ENCODE measurements around the gene DUSP9.
"Not testable (repeated sequence)": the region's sequence is repeated elsewhere in the genome, so short reads cannot be mapped to it uniquely, and the experiment has no call there.

The DUSP9 gene

DNA sequence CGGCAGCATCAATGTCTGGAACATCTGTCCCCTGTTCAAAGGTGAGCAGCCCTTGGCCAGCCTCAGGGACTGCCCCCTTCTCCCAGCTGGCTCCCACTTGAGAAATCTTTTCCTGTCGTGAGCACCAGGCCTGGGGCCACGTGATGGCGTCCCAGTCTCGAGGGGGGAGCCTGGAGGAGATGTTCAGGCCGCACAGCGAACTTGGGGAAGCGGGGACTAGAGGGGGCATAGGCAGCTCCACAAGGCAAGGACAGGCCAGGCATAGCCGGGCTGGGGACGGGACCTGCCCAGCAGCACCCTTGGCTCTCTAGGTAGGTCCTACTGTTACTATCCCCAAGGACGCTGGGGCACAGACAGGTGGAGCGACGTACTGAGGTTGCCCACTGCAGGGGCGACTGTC is 43.5 kb downstream of the DUSP9 start:
- DNase-seq (ENCODE audit: low read depth): no peak
- no peak overlapping the region for H3K4me3 ChIP-seq (ENCODE audit: low read depth, low read length)
- TF ChIP-seq POLR2A (IDR thresholded peaks at IDR 0.05; ENCODE audit: extremely low read depth, insufficient read length) (no peak), MYC (IDR thresholded peaks at IDR 0.05; ENCODE audit: low read depth, low read length) (no peak)
- TF ChIP-seq, protein P1, sequence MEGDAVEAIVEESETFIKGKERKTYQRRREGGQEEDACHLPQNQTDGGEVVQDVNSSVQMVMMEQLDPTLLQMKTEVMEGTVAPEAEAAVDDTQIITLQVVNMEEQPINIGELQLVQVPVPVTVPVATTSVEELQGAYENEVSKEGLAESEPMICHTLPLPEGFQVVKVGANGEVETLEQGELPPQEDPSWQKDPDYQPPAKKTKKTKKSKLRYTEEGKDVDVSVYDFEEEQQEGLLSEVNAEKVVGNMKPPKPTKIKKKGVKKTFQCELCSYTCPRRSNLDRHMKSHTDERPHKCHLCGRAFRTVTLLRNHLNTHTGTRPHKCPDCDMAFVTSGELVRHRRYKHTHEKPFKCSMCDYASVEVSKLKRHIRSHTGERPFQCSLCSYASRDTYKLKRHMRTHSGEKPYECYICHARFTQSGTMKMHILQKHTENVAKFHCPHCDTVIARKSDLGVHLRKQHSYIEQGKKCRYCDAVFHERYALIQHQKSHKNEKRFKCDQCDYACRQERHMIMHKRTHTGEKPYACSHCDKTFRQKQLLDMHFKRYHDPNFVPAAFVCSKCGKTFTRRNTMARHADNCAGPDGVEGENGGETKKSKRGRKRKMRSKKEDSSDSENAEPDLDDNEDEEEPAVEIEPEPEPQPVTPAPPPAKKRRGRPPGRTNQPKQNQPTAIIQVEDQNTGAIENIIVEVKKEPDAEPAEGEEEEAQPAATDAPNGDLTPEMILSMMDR (IDR thresholded peaks at IDR 0.05; ENCODE audit: low read depth, low read length): no peak
- TF ChIP-seq, protein P2, sequence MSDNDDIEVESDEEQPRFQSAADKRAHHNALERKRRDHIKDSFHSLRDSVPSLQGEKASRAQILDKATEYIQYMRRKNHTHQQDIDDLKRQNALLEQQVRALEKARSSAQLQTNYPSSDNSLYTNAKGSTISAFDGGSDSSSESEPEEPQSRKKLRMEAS (IDR thresholded peaks at IDR 0.05; ENCODE audit: low read depth, low read length): no peak

DNA sequence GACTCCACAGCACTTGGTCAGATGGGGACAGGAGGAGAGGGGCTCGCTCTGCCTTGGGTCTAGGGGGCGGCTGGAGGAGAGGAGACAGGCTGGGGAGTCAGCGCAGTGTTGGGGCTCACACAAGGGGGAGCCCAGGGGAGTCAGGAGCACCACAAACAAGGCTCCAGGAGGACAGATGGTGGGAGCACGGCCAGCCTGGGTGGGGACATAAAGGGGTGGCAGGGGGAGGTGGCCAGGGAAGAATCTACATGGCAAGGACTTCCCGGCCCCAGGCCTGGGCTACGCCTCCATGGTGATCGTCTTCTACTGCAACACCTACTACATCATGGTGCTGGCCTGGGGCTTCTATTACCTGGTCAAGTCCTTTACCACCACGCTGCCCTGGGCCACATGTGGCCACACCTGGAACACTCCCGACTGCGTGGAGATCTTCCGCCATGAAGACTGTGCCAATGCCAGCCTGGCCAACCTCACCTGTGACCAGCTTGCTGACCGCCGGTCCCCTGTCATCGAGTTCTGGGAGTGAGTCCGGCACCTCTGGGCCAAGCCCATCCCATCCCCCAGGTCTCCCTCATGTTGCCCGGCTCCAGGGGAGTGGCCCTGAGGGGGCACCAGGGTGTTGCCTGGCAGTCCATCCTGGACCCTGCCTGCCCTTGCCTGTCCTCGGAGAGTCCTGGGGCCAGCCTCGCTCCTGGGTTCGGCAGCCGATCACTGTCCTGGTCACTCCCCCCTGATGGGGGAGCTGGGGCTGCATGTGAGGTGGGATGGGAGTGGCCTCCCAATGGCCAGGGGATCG is 44.2 kb downstream of the DUSP9 start:
- not testable (repeated sequence) for DNase-seq (ENCODE audit: low read depth); H3K4me3 ChIP-seq (ENCODE audit: low read depth, low read length)

DNA sequence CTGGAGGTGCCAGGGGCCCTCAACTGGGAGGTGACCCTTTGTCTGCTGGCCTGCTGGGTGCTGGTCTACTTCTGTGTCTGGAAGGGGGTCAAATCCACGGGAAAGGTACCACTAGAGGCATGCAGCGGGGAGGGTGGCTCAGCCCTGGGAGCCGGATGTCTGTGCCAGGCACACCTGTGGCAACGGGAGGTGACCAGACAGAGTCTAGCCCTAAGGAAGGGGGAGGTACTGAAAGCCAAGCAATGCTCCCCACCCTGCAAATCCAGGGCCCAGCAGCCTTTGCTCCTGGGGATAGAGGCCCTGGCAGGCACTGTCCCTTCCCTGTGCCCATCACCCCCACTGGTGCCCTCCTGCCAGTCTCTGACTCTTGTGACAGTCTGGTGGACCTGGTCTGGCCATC is 45.0 kb downstream of the DUSP9 start:
- TF ChIP-seq MYC (IDR thresholded peaks at IDR 0.05; ENCODE audit: low read depth, low read length): no peak
- no peak overlapping the region for H3K4me3 ChIP-seq (ENCODE audit: low read depth, low read length)
- no peak for DNase-seq (ENCODE audit: low read depth)

DNA sequence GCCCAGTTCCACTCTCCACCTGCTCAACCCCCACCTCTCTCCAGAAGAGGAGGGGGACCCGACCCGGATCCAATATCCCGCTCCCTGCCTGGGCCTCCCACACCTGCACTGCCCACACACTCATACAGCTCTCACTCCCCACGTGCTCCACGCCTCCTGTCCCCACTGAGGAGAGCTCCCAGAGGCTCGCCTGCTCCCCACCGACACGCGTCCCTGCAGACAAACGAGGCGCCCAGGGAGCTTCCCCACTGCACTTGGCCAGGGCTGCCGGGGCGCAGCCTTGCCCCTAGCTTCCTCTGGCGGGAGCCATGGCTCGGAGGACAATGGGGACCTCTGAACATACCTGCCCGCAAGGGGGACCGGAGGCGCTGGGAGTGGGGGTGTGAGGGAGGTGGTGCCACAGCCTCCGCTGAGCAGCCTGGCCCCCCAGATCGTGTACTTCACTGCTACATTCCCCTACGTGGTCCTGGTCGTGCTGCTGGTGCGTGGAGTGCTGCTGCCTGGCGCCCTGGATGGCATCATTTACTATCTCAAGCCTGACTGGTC is 45.7 kb downstream of the DUSP9 start:
- TF ChIP-seq MYC (IDR thresholded peaks at IDR 0.05; ENCODE audit: low read depth, low read length): no peak

DNA sequence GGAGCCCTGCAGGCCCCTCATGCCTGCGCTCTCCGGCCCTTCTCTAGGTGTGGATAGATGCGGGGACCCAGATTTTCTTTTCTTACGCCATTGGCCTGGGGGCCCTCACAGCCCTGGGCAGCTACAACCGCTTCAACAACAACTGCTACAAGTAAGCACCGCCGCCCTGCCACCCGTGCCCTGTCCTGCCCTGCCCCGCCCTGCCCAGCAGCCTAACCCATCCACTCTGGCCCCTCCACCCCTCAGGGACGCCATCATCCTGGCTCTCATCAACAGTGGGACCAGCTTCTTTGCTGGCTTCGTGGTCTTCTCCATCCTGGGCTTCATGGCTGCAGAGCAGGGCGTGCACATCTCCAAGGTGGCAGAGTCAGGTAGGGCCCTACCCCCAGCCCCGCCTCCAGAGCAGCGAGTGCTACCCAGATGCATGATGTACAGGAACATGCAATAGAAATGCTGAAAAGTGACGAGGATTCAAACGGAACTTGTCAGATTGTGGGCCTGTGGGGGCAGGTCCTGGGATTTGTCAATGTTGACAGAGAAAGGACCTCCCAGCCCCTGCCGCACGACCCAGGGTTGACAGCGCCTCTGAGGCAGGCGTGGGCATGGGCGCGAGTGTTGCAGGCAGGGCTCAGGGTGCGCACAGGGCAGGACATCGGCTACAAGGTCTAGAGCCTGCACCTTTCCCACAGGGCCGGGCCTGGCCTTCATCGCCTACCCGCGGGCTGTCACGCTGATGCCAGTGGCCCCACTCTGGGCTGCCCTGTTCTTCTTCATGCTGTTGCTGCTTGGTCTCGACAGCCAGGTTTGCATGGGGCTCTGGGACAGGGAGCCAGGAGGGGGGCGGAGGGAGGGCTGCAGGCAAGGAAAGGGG is 46.4 kb downstream of the DUSP9 start:
- TF ChIP-seq POLR2A (IDR thresholded peaks at IDR 0.05; ENCODE audit: extremely low read depth, insufficient read length): no peak
- TF ChIP-seq, protein P2 (IDR thresholded peaks at IDR 0.05; ENCODE audit: low read depth, low read length): no peak
- no peak for TF ChIP-seq MYC (IDR thresholded peaks at IDR 0.05; ENCODE audit: low read depth, low read length)
- TF ChIP-seq, protein P1 (IDR thresholded peaks at IDR 0.05; ENCODE audit: low read depth, low read length): no peak
- no peak for DNase-seq (ENCODE audit: low read depth)
- H3K4me3 ChIP-seq (ENCODE audit: low read depth, low read length): no peak overlapping the region

More for the DNA sequence above, 45.7 kb downstream of the DUSP9 start:
- H3K4me3 ChIP-seq (ENCODE audit: low read depth, low read length): no peak overlapping the region
- DNase-seq (ENCODE audit: low read depth): no peak

DNA sequence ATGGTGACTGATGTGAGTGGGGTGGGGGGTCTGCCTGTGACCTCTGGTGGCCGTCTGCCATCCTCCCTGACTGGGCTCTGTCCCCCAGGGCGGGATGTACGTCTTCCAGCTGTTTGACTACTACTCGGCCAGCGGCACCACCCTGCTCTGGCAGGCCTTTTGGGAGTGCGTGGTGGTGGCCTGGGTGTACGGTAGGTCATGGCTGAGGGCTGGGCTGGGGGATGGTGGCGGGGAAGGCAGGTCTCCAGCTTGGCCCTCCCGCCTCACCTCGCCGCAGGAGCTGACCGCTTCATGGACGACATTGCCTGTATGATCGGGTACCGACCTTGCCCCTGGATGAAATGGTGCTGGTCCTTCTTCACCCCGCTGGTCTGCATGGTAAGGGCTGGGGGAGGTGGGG is 47.3 kb downstream of the DUSP9 start:
- DNase-seq (ENCODE audit: low read depth); H3K4me3 ChIP-seq (ENCODE audit: low read depth, low read length): not testable (repeated sequence)

DNA sequence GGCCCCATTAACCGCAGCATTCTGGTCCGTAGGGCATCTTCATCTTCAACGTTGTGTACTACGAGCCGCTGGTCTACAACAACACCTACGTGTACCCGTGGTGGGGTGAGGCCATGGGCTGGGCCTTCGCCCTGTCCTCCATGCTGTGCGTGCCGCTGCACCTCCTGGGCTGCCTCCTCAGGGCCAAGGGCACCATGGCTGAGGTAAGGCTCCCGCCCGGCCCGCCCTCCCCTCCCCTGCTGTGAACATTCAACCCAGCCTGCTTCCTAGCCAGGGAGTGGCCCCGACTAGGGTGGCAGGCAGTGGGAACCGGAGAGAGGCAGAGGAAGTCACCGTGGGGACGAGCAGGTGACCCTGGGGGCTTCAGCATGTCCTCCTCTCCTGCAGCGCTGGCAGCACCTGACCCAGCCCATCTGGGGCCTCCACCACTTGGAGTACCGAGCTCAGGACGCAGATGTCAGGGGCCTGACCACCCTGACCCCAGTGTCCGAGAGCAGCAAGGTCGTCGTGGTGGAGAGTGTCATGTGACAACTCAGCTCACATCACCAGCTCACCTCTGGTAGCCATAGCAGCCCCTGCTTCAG is 47.8 kb downstream of the DUSP9 start:
- no peak for DNase-seq (ENCODE audit: low read depth)
- TF ChIP-seq, protein P1 (IDR thresholded peaks at IDR 0.05; ENCODE audit: low read depth, low read length): no peak
- TF ChIP-seq POLR2A (IDR thresholded peaks at IDR 0.05; ENCODE audit: extremely low read depth, insufficient read length) (no peak), MYC (IDR thresholded peaks at IDR 0.05; ENCODE audit: low read depth, low read length) (no peak)
- TF ChIP-seq, protein P2 (IDR thresholded peaks at IDR 0.05; ENCODE audit: low read depth, low read length): no peak
- no peak overlapping the region for H3K4me3 ChIP-seq (ENCODE audit: low read depth, low read length)

Measured in NB4 (cell line).